ENCODE measurements around the gene RIN2.

GRCh38 chr20:19742974-19743639 lies 15.0 kb upstream of the RIN2 start:
- TF ChIP-seq CTCF (IDR thresholded peaks at IDR 0.05): no peak
- TF ChIP-seq POLR2A (IDR thresholded peaks at IDR 0.05): no peak
